ENCODE data around the gene NMNAT2.

The NMNAT2 gene

GRCh38 chr1:183233113-183233512 lies 185.1 kb downstream of the NMNAT2 start:
- no peak for DNase-seq

- no peak for DNase-seq
Measured at GRCh38 chr1:183231545-183231944, 186.6 kb downstream of the NMNAT2 start.

- DNase-seq, result no peak
Measured at GRCh38 chr1:183230413-183230812, 187.8 kb downstream of the NMNAT2 start.

GRCh38 chr1:183228347-183229220 lies 189.6 kb downstream of the NMNAT2 start:
- no peak for DNase-seq

GRCh38 chr1:183227422-183228346 lies 190.5 kb downstream of the NMNAT2 start:
- DNase-seq, result peak in 1 of 2 experiments; percentile 11

- no peak for DNase-seq
Measured at GRCh38 chr1:183226963-183227362, 191.2 kb downstream of the NMNAT2 start.

GRCh38 chr1:183226361-183226760 lies 191.8 kb downstream of the NMNAT2 start:
- DNase-seq, result no peak

- no peak for DNase-seq
Measured at GRCh38 chr1:183223467-183223866, 194.7 kb downstream of the NMNAT2 start.

- no peak for DNase-seq
Measured at GRCh38 chr1:183222909-183223308, 195.3 kb downstream of the NMNAT2 start.

GRCh38 chr1:183219616-183220009 lies 198.6 kb downstream of the NMNAT2 start:
- no peak for DNase-seq

- DNase-seq, result no peak
Measured at GRCh38 chr1:183218971-183219615, 199.1 kb downstream of the NMNAT2 start.

- DNase-seq, result no peak
Measured at GRCh38 chr1:183218027-183218618, 200.1 kb downstream of the NMNAT2 start.

- DNase-seq, result no peak
Measured at GRCh38 chr1:183215936-183216335, 202.2 kb downstream of the NMNAT2 start.

- no peak for DNase-seq
Measured at GRCh38 chr1:183215076-183215720, 203.0 kb downstream of the NMNAT2 start.

- DNase-seq, result no peak
Measured at GRCh38 chr1:183214021-183214970, 203.9 kb downstream of the NMNAT2 start.

GRCh38 chr1:183212870-183213269 lies 205.3 kb downstream of the NMNAT2 start:
- no peak for DNase-seq

- DNase-seq, result no peak
Measured at GRCh38 chr1:183210681-183211080, 207.5 kb downstream of the NMNAT2 start.

- DNase-seq, result no peak
Measured at GRCh38 chr1:183209533-183210158, 208.5 kb downstream of the NMNAT2 start.

- DNase-seq, result no peak
Measured at GRCh38 chr1:183206538-183207122, 211.6 kb downstream of the NMNAT2 start.

- DNase-seq, result no peak
Measured at GRCh38 chr1:183205196-183205781, 212.9 kb downstream of the NMNAT2 start.

Measured in AML-193 (cell line).